Activated CD8-positive, alpha-beta memory T cell treated with anti-CD3 and anti-CD28 coated beads for 48 hours (primary cell): ENCODE results near the gene AKAP6.

Experiments used
- DNase-seq, 3 experiments: peaks; one replicate each; pipeline ENCODE4 v3.0.0-alpha.2; 2020; ENCODE audit warnings: low read depth in 2 of 3, low spot score in 2 of 3

AKAP6 gene

DNA sequence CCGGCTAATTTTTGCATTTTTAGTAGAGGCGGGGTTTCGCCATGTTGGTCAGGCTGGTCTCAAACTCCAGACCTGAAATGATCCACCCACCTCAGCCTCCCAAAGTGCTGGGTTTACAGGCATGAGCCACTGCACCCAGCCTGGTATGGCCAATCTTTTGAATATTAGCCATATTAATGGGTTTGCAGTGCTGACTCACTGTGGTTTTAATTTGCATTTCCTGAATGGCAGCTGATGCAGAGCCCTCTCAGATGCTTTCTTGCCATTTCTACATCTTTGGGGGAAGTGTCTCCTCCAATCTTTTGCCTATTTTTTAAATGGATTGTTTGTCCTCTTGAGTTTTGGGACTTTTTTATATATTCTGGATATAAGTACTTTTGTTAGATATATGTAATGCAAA, 554.1 kb downstream of the AKAP6 start:
- DNase-seq = no peak
